Measurements from ENCODE around the gene REPIN1. TPM values are rescaled to one million over a fixed set of nuclear protein-coding genes. Genes with fewer than 3 reads are reported as not detected.
A peak's percentile ranks its signal among the peaks of the same experiment; 100 is the strongest.

REPIN1 gene
- total RNA-seq, 4 donors from 2014 or later = 182 to 414 (median 247) TPM

DNA sequence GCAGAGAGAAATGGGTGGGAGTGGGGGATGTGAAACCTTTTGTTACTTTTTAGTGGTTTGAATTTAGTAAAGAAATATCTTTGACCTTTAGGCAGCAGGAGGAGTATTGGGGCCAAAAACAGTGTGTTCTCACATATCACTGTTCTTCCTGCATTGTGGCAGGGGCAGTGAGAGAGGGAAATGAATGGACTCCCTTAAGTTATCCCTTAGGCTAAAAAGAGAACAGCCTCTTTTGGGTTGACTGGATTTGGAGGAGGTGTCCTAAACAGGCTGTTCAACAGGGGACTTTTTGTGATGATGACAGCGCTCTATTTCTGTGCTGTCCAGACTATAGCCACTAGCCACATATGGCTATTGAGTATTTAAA is 32.8 kb downstream of the REPIN1 start:
- no peak for TF ChIP-seq POLR2A (IDR thresholded peaks at IDR 0.05)
- no peak overlapping the region for H3K4me3 ChIP-seq
- H3K27ac ChIP-seq = no peak overlapping the region
- H3K36me3 ChIP-seq = no peaks in the 10 kb centered on the region
- 85% methylated on average over 1 of the region's 1 CpG; no CpG with 5 or more reads in 1 of the 2 donors for WGBS, 2 donors (ENCODE audit: low coverage in 1 of 2)
- intact Hi-C loops (cut with DNase I; ENCODE audit: low total_unique reads) (no loop called here), in situ Hi-C loops (cut with MboI; ENCODE audit: low pct_ligation_motif_present in 1 of 4, low pct_unique_long_range_greater_than_20kb in 1 of 4, low sequenced_read_pairs in 3 of 4) (loop anchor here in 3 of 4 donors (25.0 kb wide), 1 partner anchor 89 kb away; the partner anchor contains the start of genes ACTR3C (in 3 of the 3) and LRRC61 (in 3 of the 3))
- no peak for DNase-seq
- H3K27me3 ChIP-seq = no peaks in the 10 kb centered on the region
- no peaks in the 10 kb centered on the region for H3K9me3 ChIP-seq
- peaks cover 8 to 35% (median 31%) of the 10 kb centered on the region in 4 donors for H3K4me1 ChIP-seq

DNA sequence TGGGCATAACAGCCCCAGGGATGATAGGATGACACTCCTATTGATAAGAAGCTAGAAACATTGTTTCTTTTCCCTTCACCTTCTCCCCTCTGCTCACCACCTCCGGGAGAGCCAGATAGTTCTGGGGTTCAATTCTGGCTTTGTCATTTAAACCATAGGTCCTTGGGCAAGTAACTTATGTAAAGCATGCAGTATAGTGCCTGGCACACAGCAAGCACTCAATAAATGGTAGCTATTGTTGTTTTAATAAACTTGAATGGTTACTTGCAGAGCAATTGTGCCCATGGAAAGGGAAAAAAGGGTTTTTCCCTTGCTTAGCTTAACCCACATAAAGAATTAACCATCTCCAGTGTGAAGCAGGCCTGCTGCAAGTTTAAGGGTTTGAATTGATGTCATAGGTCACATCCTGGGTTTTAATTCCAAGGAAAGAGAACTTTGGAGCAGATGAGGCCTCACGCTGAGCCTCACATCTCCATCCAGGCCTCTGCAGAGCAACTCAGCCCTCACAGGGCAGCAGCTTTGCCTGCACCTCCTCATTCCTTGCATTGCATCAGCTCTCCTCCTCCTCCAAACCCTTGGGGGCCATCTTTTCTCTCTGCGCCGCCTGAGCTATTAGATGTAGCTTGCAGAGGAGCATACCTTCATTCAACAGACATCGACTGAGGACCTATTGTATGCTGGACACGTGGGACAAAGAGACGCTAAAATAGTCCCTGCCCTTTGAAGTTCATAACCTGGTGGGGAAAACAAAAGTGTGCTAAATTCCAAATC is 33.4 kb downstream of the REPIN1 start:
- no peak for DNase-seq
- Histone ChIP-seq H3K36me3 (no peaks in the 10 kb centered on the region), H3K27ac (peak overlapping the region; percentile 95 to 99 (median 98)), H3K4me3 (no peak overlapping the region), H3K4me1 (peaks cover 8 to 40% (median 37%) of the 10 kb centered on the region in 4 donors), H3K9me3 (no peaks in the 10 kb centered on the region), H3K27me3 (no peaks in the 10 kb centered on the region)
- intact Hi-C loops (cut with DNase I; ENCODE audit: low total_unique reads) (no loop called here), in situ Hi-C loops (cut with MboI; ENCODE audit: low pct_ligation_motif_present in 1 of 4, low pct_unique_long_range_greater_than_20kb in 1 of 4, low sequenced_read_pairs in 3 of 4) (loop anchor here in 3 of 4 donors (25.0 kb wide), 1 partner anchor 90 kb away; the partner anchor contains the start of genes ACTR3C (in 3 of the 3) and LRRC61 (in 3 of the 3))
- 93 to 100% methylated on average over 1 to 7 of the region's 7 CpGs for WGBS, 2 donors (ENCODE audit: low coverage in 1 of 2)
- TF ChIP-seq POLR2A (IDR thresholded peaks at IDR 0.05) (no peak), EP300 (IDR thresholded peaks at IDR 0.05; ENCODE audit: low read depth) (no peak), POLR2AphosphoS5 (IDR thresholded peaks at IDR 0.05) (no peak)
- TF ChIP-seq, protein P1, sequence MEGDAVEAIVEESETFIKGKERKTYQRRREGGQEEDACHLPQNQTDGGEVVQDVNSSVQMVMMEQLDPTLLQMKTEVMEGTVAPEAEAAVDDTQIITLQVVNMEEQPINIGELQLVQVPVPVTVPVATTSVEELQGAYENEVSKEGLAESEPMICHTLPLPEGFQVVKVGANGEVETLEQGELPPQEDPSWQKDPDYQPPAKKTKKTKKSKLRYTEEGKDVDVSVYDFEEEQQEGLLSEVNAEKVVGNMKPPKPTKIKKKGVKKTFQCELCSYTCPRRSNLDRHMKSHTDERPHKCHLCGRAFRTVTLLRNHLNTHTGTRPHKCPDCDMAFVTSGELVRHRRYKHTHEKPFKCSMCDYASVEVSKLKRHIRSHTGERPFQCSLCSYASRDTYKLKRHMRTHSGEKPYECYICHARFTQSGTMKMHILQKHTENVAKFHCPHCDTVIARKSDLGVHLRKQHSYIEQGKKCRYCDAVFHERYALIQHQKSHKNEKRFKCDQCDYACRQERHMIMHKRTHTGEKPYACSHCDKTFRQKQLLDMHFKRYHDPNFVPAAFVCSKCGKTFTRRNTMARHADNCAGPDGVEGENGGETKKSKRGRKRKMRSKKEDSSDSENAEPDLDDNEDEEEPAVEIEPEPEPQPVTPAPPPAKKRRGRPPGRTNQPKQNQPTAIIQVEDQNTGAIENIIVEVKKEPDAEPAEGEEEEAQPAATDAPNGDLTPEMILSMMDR (IDR thresholded peaks at IDR 0.05) = no peak

DNA sequence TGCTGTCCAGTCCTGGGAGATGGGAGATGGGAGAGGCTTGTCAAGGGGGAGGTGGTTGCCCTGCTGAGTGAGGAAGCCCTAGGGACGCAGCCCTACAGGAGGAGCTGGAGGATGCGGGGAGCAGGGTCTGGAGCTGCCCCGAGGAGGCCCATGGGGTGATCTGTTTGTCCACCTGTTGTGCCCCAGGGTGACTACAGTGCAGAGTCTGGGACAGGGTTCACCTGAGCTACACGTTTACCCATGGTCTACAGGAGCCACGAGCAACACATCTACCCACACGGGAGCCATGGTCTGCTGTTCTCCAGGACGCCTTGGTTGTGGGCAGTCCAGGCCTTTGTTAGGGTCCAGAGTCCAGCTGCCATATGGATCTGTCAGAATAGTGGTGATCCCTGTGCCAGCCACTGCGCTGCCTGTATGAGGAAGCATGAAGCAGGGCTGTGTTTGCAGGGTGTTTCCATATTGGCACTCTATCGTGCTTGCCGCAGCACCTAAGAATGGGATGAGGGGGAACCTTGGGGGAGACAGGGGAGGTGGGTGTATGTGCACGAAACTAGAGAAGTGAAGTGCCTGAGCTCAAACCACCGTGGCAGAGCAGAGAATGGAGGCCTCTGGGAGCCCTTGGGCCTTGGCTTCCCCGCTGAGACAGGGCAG is 34.2 kb downstream of the REPIN1 start:
- WGBS, 2 donors (ENCODE audit: low coverage in 1 of 2) = 67 to 72% methylated on average over 2 to 13 of the region's 13 CpGs
- peaks cover 8 to 45% (median 41%) of the 10 kb centered on the region in 4 donors for H3K4me1 ChIP-seq
- H3K4me3 ChIP-seq = no peak overlapping the region
- intact Hi-C loops (cut with DNase I; ENCODE audit: low total_unique reads) = no loop called here
- in situ Hi-C loops (cut with MboI; ENCODE audit: low pct_ligation_motif_present in 1 of 4, low pct_unique_long_range_greater_than_20kb in 1 of 4, low sequenced_read_pairs in 3 of 4) = loop anchor here in 3 of 4 donors (25.0 kb wide), 1 partner anchor 90 kb away; the partner anchor contains the start of genes ACTR3C (in 3 of the 3) and LRRC61 (in 3 of the 3)
- H3K9me3 ChIP-seq = no peaks in the 10 kb centered on the region
- no peaks in the 10 kb centered on the region for H3K36me3 ChIP-seq
- TF ChIP-seq, protein P1 (IDR thresholded peaks at IDR 0.05) = peak in 2 of 5 experiments; percentile 27 to 28
- TF ChIP-seq EP300 (IDR thresholded peaks at IDR 0.05; ENCODE audit: low read depth) (no peak), POLR2AphosphoS5 (IDR thresholded peaks at IDR 0.05) (peak in 1 of 3 donors; percentile 49), POLR2A (IDR thresholded peaks at IDR 0.05) (peak; percentile 30)
- H3K27ac ChIP-seq = peak overlapping the region; percentile 95 to 99 (median 98)
- no peaks in the 10 kb centered on the region for H3K27me3 ChIP-seq
- DNase-seq = peak; percentile 70

DNA sequence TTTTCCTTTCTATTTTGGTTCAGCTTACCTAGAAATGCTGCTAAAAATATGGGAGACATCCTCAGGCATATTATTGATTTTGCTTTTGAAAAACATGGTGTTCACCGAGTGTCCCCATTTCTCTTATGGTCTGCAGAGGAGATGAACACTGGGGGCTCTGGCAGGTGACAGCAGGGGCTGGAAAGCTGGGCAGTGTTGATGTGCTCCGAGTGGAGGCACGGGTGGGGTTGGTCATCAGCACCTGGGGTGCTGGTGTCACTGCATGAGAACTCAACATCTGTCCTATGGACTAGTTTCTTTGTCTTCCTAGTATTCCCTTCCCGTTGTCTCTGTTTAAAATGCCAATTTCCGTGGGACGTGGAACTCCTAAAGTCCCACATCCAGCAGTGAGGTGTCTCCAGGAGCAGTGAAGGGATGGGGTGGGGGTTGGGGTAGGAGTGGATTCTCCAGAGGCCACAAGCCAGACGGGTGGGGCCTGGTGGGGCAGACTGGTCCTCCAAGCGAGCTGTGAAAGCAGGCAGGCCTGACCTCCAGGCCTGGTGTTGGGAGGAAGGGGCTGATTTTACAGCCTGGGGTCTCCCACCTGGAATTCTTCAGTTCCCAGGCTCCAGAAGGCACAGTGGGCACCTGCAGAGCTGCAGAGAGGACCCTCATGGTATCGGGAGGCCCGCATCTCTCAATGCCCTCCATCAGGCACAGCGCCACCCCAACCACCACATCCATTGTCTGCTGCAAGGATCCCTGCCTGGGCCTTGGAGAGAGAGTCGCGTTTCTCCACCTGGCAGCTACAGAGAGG is 35.0 kb downstream of the REPIN1 start:
- in situ Hi-C loops (cut with MboI; ENCODE audit: low pct_ligation_motif_present in 1 of 4, low pct_unique_long_range_greater_than_20kb in 1 of 4, low sequenced_read_pairs in 3 of 4) (loop anchor here in 3 of 4 donors (25.0 kb wide), 1 partner anchor 91 kb away; the partner anchor contains the start of genes ACTR3C (in 3 of the 3) and LRRC61 (in 3 of the 3)), intact Hi-C loops (cut with DNase I; ENCODE audit: low total_unique reads) (no loop called here)
- peak; percentile 15 for DNase-seq
- H3K27ac ChIP-seq = peak overlapping the region; percentile 95 to 99 (median 98)
- H3K36me3 ChIP-seq = no peaks in the 10 kb centered on the region
- H3K4me1 ChIP-seq = peaks cover 8 to 45% (median 41%) of the 10 kb centered on the region in 4 donors
- no peaks in the 10 kb centered on the region for H3K27me3 ChIP-seq
- TF ChIP-seq POLR2A (IDR thresholded peaks at IDR 0.05) (no peak), EP300 (IDR thresholded peaks at IDR 0.05; ENCODE audit: low read depth) (no peak), POLR2AphosphoS5 (IDR thresholded peaks at IDR 0.05) (no peak)
- TF ChIP-seq, protein P1 (IDR thresholded peaks at IDR 0.05) = no peak
- 60 to 79% methylated on average over 4 to 13 of the region's 13 CpGs for WGBS, 2 donors (ENCODE audit: low coverage in 1 of 2)
- no peak overlapping the region for H3K4me3 ChIP-seq
- H3K9me3 ChIP-seq = no peaks in the 10 kb centered on the region
